Superior temporal gyrus (tissue), 1 donor: ENCODE results near the gene PLXND1.
A peak's percentile ranks its signal among the peaks of the same experiment; 100 is the strongest.
"Not testable (repeated sequence)": the region's sequence is repeated elsewhere in the genome, so short reads cannot be mapped to it uniquely, and the experiment has no call there.

Source experiments
- DNase-seq: peaks from one replicate; pipeline ENCODE4 v3.0.0-alpha.2; 2016; ENCODE audit errors: extremely low spot score

PLXND1 gene

GRCh38 chr3:129612534-129613366, 6.3 kb upstream of the PLXND1 start:
- no peak for DNase-seq

- DNase-seq, result peak; percentile 11
These were observed 5.5 kb upstream of the PLXND1 start for GRCh38 chr3:129611812-129612533.

DNA sequence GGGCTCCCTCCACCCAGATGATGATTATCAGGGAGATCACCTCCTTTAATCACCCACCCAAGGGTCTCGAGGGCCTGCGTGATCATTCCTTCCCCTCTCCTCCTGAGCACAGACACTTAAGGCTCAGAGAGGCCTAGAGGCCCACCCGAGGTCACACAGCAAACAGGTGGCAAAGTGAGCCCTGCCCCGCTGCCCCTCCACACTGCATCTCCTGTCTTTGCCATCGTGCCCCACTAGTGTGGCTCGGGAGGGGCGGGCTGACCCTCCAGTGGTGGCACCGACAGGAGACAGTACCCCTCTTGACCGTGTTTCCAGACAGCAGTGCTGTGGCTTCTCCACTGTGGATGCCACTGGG, 4.9 kb upstream of the PLXND1 start:
- no peak for DNase-seq

DNA sequence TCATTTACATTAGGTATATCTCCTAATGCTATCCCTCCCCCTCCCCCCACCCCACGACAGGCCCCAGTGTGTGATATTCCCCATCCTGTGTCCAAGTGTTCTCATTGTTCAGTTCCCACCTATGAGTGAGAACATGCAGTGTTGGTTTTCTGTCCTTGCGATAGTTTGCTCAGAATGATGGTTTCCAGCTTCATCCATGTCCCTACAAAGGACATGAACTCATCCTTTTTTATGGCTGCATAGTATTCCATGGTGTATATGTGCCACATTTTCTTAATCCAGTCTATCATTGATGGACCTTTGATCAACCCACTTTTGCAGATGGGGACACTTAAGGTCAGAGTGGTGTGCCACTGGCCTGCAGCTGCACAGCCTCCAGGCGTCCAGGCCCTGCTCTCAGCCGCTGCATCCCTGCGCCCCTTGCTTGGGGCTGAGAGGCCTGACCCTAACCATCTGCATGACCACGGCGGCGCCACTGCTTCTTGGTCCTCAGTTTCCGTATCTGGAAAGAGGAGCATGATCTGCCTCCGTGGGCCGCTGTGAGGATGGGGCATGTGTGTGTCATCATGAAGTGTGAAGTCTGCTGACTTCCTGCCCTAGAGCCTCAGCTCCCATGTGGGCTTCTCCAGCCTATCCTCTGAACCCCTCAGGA, 4.4 kb upstream of the PLXND1 start:
- DNase-seq, result not testable (repeated sequence)

DNA sequence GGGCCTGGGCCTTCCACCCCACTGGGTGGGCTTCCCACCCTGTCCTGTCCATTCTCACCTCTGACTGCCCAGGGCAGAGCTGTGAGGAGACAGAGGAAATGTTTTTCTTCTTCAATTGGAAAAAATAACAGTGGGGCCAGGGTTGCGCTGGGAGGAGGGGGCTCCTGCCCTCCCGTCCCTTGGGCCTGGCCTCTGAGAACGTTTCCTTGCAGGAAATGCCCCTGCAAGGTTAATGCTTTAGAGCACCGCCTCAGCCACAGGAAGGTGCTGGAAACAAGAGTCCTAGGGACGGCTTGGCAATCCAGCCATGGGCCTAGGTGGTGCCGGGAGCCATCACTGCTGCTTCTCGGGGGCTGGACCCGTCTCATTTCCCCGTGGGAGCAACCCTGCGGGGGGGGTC, 3.8 kb upstream of the PLXND1 start:
- no peak for DNase-seq

DNA sequence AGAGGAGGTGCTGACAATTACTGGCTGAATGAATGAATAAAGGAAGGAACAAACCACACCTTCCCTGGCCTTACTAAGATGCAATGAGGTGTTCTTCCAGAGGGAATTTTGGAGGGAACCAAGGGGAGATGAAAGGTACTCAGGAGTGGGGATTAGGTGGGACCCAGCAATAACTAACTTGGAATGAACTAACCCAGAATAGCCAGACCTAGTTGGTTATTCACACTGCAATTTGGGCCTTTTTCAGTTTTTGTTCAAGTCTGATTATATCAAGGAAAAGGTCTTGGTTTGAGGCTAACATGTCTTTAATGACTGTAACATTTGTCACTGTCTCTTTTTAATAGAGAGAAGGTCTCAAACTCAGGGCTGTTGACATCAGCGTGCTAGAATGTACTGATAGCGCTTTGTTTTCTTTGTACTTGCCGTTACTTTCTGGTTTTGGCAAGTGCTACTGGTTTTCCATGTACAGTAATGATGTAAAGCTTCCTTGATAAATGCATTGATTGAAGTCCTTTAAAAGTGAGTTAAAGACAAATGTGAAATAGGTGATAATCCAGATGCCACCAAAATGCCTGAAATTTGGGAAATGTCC, 3.2 kb upstream of the PLXND1 start:
- peak; percentile 13 for DNase-seq

- no peak for DNase-seq
These were observed 2.6 kb upstream of the PLXND1 start for GRCh38 chr3:129608936-129609590.

GRCh38 chr3:129608087-129608935, 1.8 kb upstream of the PLXND1 start:
- peak; percentile 66 for DNase-seq

GRCh38 chr3:129607391-129608068, 1.1 kb upstream of the PLXND1 start:
- DNase-seq, result no peak

GRCh38 chr3:129605922-129606635, 397 bp downstream of the PLXND1 start:
- DNase-seq, result peak; percentile 11

GRCh38 chr3:129605203-129605921, 1.1 kb downstream of the PLXND1 start:
- DNase-seq, result peak; percentile 34

- DNase-seq, result no peak
These were observed 1.7 kb downstream of the PLXND1 start for GRCh38 chr3:129604767-129605166.

- no peak for DNase-seq
These were observed 2.3 kb downstream of the PLXND1 start for GRCh38 chr3:129603991-129604749.

GRCh38 chr3:129603561-129603942, 2.9 kb downstream of the PLXND1 start:
- peak; percentile 19 for DNase-seq

- peak; percentile 21 for DNase-seq
These were observed 3.5 kb downstream of the PLXND1 start for GRCh38 chr3:129602730-129603560.

DNA sequence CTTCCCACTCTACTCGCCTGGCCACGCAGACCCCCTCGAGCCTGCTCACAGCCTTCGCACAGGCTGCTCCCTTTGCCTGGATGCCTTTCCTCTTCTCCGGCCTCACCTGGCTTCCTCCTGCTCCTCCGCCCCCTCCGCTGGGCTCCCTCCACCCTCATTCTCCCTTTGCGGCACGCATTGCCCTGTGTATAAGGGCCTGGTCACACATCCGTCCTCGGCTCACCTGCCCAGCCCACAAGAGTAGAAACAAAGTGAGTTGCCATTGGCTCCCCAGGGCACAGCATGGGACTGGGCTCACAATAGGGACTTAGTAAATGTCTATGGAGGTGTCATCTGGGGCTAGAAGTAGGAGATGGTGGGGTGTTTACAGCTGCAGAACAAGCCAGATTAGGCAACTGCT, 4.2 kb downstream of the PLXND1 start:
- no peak for DNase-seq

DNA sequence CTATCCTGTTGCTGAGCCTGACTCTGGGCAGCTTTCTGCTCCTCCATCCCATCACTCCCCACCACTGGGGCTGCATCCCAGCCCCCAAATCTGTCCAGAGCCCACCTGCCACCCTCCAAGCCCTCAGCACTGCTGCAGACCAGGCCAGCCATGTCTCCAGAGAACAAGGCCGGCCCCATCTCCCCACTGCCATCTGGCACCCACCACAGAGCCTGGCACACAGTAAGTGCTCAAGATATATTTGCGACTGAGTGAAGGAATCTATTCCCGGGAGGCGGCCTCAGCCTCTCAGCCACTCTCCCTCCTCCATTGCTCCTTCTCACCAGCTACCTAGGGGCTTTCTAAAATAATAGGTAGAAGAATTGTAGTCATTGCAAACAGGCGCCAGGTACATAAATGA, 4.8 kb downstream of the PLXND1 start:
- peak; percentile 17 for DNase-seq
